IMR-90 (cell line): ENCODE results near the gene C1orf52. TPM values are rescaled to one million over a fixed set of nuclear protein-coding genes. Genes with fewer than 3 reads are reported as not detected.
A peak's percentile ranks its signal among the peaks of the same experiment; 100 is the strongest.

Source experiments
- ATAC-seq: fragments of 200-7000 bp; cut with Tn5 transposase; 2 replicates; pipeline ENCODE4 v1.9.1; 2020; ENCODE audit warnings: low read depth, mild to moderate bottlenecking, moderate library complexity
- BruUV-seq: library from RNA; stranded (reverse); fragments of 400-500 nt; replicated peaks from 2 replicates; lab custom pipeline; 2021; lab: Mats Ljungman, UMichigan
- CTCF ChIA-PET: fragments of 300-600 bp; formaldehyde crosslinking; extraction: SDS; loops from one replicate; lab custom pipeline; 2021; ENCODE audit warnings: antibody characterized with exemption; lab: Yijun Ruan, JAX
- POLR2A ChIA-PET: fragments of 300-600 bp; sonication (Branson Sonifier 250); formaldehyde crosslinking; loops from one replicate; lab custom pipeline; 2022; ENCODE audit warnings: antibody characterized with exemption; ENCODE audit not compliant: unreplicated experiment; lab: Charles Lee
- DNase-seq: peaks from one replicate; pipeline ENCODE4 v3.0.0; 2013
- H2AFZ ChIP-seq: replicated peaks from 2 replicates; pipeline ENCODE3; 2013; ENCODE audit warnings: low read length, mild to moderate bottlenecking; ENCODE audit not compliant: poor library complexity
- H2AK5ac ChIP-seq: 2 replicates; pipeline ENCODE4 v1.6.1; 2013; ENCODE audit warnings: low read depth, low read length, inconsistent platforms
- H2AK9ac ChIP-seq: replicated peaks from 2 replicates; pipeline ENCODE3; 2013; ENCODE audit warnings: mild to moderate bottlenecking, low read depth, low read length, moderate library complexity; ENCODE audit not compliant: poor library complexity
- H2BK120ac ChIP-seq: 2 replicates; pipeline ENCODE4 v1.6.1; 2013; ENCODE audit warnings: low read depth, low read length, inconsistent platforms
- H2BK15ac ChIP-seq: 3 replicates; pipeline ENCODE4 v1.6.1; 2013; ENCODE audit warnings: low read depth, low read length, inconsistent platforms
- H2BK20ac ChIP-seq: 2 replicates; pipeline ENCODE4 v1.6.1; 2013; ENCODE audit warnings: low read depth, mild to moderate bottlenecking, inconsistent platforms, low read length, moderate library complexity
- H2BK5ac ChIP-seq: 2 replicates; pipeline ENCODE4 v1.6.1; 2013; ENCODE audit warnings: mild to moderate bottlenecking, low read depth, low read length, inconsistent platforms; ENCODE audit not compliant: poor library complexity, severe bottlenecking
- H3K14ac ChIP-seq: replicated peaks from 2 replicates; pipeline ENCODE4 v1.6.1; 2013; ENCODE audit warnings: low read depth, low read length, inconsistent platforms
- H3K18ac ChIP-seq: 2 replicates; pipeline ENCODE4 v1.6.1; 2013; ENCODE audit warnings: low read depth, low read length, control low read depth
- H3K23ac ChIP-seq: 2 replicates; pipeline ENCODE4 v1.6.1; 2013; ENCODE audit warnings: low read depth, low read length, inconsistent platforms
- H3K27ac ChIP-seq: 2 replicates; pipeline ENCODE4 v1.5.1; 2013; ENCODE audit warnings: mild to moderate bottlenecking, control low read depth, low read length; ENCODE audit not compliant: insufficient read depth
- H3K27me3 ChIP-seq: 2 replicates; pipeline ENCODE4 v1.6.1; 2013; ENCODE audit warnings: low read length; ENCODE audit not compliant: control insufficient read depth, insufficient read depth
- H3K36me3 ChIP-seq: 2 replicates; pipeline ENCODE4 v1.6.1; 2013; ENCODE audit warnings: low read length, mixed read lengths; ENCODE audit not compliant: control insufficient read depth, insufficient read depth
- H3K4ac ChIP-seq: 2 replicates; pipeline ENCODE4 v1.6.1; 2013; ENCODE audit warnings: low read depth, low read length, inconsistent platforms
- H3K4me1 ChIP-seq: 2 replicates; pipeline ENCODE4 v1.6.1; 2013; ENCODE audit warnings: low read length, mixed read lengths; ENCODE audit not compliant: control insufficient read depth, insufficient read depth
- H3K4me2 ChIP-seq: 2 replicates; pipeline ENCODE4 v1.6.1; 2013; ENCODE audit warnings: low read depth, mild to moderate bottlenecking, control low read depth, low read length, moderate library complexity
- H3K4me3 ChIP-seq: 2 replicates; pipeline ENCODE4 v1.5.1; 2013; ENCODE audit warnings: low read depth, mild to moderate bottlenecking, control low read depth, low read length, moderate library complexity; ENCODE audit not compliant: insufficient read depth
- H3K56ac ChIP-seq: 2 replicates; pipeline ENCODE4 v1.6.1; 2013; ENCODE audit warnings: low read length, inconsistent platforms; ENCODE audit not compliant: insufficient read depth; ENCODE audit errors: extremely low read depth
- H3K79me1 ChIP-seq, 2 experiments: 2 replicates each; pipeline ENCODE4 v1.6.1; 2013; ENCODE audit warnings: low read length in 2 of 2, inconsistent platforms in 1 of 2, low read depth in 1 of 2
- H3K9ac ChIP-seq: 2 replicates; pipeline ENCODE4 v1.6.1; 2013; ENCODE audit warnings: low read depth, low read length, control low read depth
- H3K9me1 ChIP-seq: 2 replicates; pipeline ENCODE4 v1.6.1; 2013; ENCODE audit warnings: low read length, inconsistent platforms; ENCODE audit not compliant: insufficient read depth
- H3K9me3 ChIP-seq: 2 replicates; pipeline ENCODE4 v1.6.1; 2013; ENCODE audit warnings: low read length; ENCODE audit not compliant: control insufficient read depth, insufficient read depth
- H4K20me1 ChIP-seq: 2 replicates; pipeline ENCODE4 v1.6.1; 2013; ENCODE audit warnings: low read length, inconsistent platforms; ENCODE audit not compliant: insufficient read depth
- H4K5ac ChIP-seq: 2 replicates; pipeline ENCODE4 v1.6.1; 2013; ENCODE audit warnings: mild to moderate bottlenecking, low read depth, low read length, control low read depth
- H4K8ac ChIP-seq, 2 experiments: 2 replicates each; pipeline ENCODE4 v1.6.1; 2013; ENCODE audit warnings: low read depth in 2 of 2, low read length in 2 of 2, control low read depth in 1 of 2, inconsistent platforms in 1 of 2
- H4K91ac ChIP-seq: 2 replicates; pipeline ENCODE4 v1.6.1; 2013; ENCODE audit warnings: low read depth, low read length, inconsistent platforms; ENCODE audit not compliant: insufficient read depth
- CTCF ChIP-seq: conservative IDR thresholded peaks from 2 replicates; pipeline ENCODE4 v1.5.1; 2012; ENCODE audit warnings: mild to moderate bottlenecking, low read depth, low read length, improper control_type of control experiment
- ELK1 ChIP-seq: fragments of 150-350 bp; IDR thresholded peaks from 2 replicates; pipeline ENCODE4 v1.6.1; 2016; ENCODE audit warnings: low read depth, mild to moderate bottlenecking, low read length, moderate library complexity, borderline replicate concordance
- MAFK ChIP-seq: IDR thresholded peaks from 2 replicates; pipeline ENCODE4 v1.6.1; 2012; ENCODE audit warnings: low read depth, low read length, improper control_type of control experiment
- MAZ ChIP-seq: IDR thresholded peaks from 2 replicates; pipeline ENCODE4 v1.6.1; 2012; ENCODE audit warnings: low read depth, mild to moderate bottlenecking, low read length, improper control_type of control experiment, moderate library complexity, borderline replicate concordance
- POLR2A ChIP-seq: IDR thresholded peaks from 2 replicates; pipeline ENCODE4 v1.6.1; 2012; ENCODE audit warnings: mild to moderate bottlenecking, low read depth, low read length
- SMC3 ChIP-seq: fragments of 150-350 bp; IDR thresholded peaks from 2 replicates; pipeline ENCODE4 v1.6.1; 2016; ENCODE audit warnings: low read depth, mild to moderate bottlenecking, antibody characterized with exemption, low read length, moderate library complexity
- WGBS, 2 experiments: methylation state at CpG; one replicate each; pipeline versions ENCODE4 v1.1.5 to v1.1.7; 2013; ENCODE audit warnings: missing lambda C conversion rate in 2 of 2; ENCODE audit not compliant: insufficient read length in 1 of 2; ENCODE audit errors: extremely low coverage in 2 of 2; 5-methylcytosine and 5-hydroxymethylcytosine counted together
- dilution Hi-C: fragments of 300-500 bp; cut with HindIII; formaldehyde crosslinking; loops from one replicate; pipeline ENCODE4 v1.14.3; 2018; ENCODE audit warnings: low sequenced_read_pairs; ENCODE audit not compliant: unreplicated experiment
- in situ Hi-C: fragments of 300-500 bp; cut with MboI; formaldehyde crosslinking; loops from 3 replicates; pipeline ENCODE4 v1.14.3; 2019; ENCODE audit warnings: low sequenced_read_pairs, inconsistent platforms, mixed read lengths
- intact Hi-C: fragments of 100-400 bp; cut with micrococcal nuclease; formaldehyde crosslinking; loops from 2 replicates; pipeline ENCODE4 v1.10.0; 2022
- polyA plus RNA-seq, 3 experiments: library from polyadenylated mRNA; depleted of rRNA; stranded (reverse); fragments of >200 nt; gene quantifications; 2 replicates each; pipeline ENCODE4 v1.2.3, GENCODE V29; 2012; ENCODE audit warnings: low replicate concordance in 1 of 3
- total RNA-seq: library from RNA; depleted of rRNA; stranded (reverse); fragments of >200 nt; gene quantifications from 2 replicates; pipeline ENCODE4 v1.2.3, GENCODE V29; 2012

The C1orf52 gene
- total and polyA plus RNA-seq, 2 of the 4 experiments (the other 2 are of a cell fraction): 16.3 to 33.5 TPM

- no CpG with 5 or more reads among the region's 5 CpGs for WGBS, 2 experiments
- Histone ChIP-seq H3K79me1 (peaks cover 26 to 60% of the 10 kb centered on the region in 2 experiments), H3K56ac (no peak overlapping the region), H2BK120ac (no peak overlapping the region), H3K4me2 (no peak overlapping the region), H4K5ac (no peak overlapping the region), H2AK5ac (no peak overlapping the region), H3K9me3 (no peaks in the 10 kb centered on the region), H3K36me3 (peaks cover 39% of the 10 kb centered on the region), H3K4ac (no peak overlapping the region), H3K27me3 (no peaks in the 10 kb centered on the region), H2BK20ac (no peak overlapping the region), H3K14ac (no peak overlapping the region), H3K9me1 (0 out of 2 replicates have a peak, but pooled peaks cover 3% of the 10 kb centered on the region), H3K27ac (no peak overlapping the region), H4K91ac (no peak overlapping the region), H2BK5ac (no peak overlapping the region), H4K20me1 (peaks cover 41% of the 10 kb centered on the region; the same call in 1 of the 2 replicates), H2BK15ac (no peak overlapping the region), H3K4me1 (no peaks in the 10 kb centered on the region), H3K18ac (no peak overlapping the region), H2AFZ (no peak overlapping the region), H3K23ac (no peak overlapping the region), H4K8ac (no peak overlapping the region), H3K4me3 (no peak overlapping the region), H2AK9ac (no peak overlapping the region), H3K9ac (no peak overlapping the region)
- no peak for DNase-seq
- no peak for ATAC-seq
- ChIA-PET POLR2A (no interaction called here), CTCF (interaction anchor here (0.6 to 2.1 kb wide), 2 partner anchors 9 to 887 kb away, joined by 3 to 13 read pairs; partner anchors contain the start of gene C1orf52)
- intact Hi-C loops (no loop called here), in situ Hi-C loops (no loop called here), dilution Hi-C loops (no loop called here)
- TF ChIP-seq SMC3: no peak
- no peak for TF ChIP-seq ELK1
- TF ChIP-seq CTCF: no peak
- no peak for TF ChIP-seq POLR2A
- TF ChIP-seq MAZ: no peak
- TF ChIP-seq MAFK: peak; percentile 74
- no TSS peak for BruUV-seq
Measured at GRCh38 chr1:85268801-85269585, 9.5 kb upstream of the C1orf52 start.
